Activated T-helper 1 cell treated with anti-CD3 and anti-CD28 coated beads, Interleukin-12 subunit alpha, Interleukin-12 subunit beta, Interleukin-2, Interleukin-4 antibody, amounts not matched to agents 30 ng/mL and 10 ng/mL and 1 ng/mL, durations not matched to agents 14 hours and 24 hours and 36 hours (primary cell): ENCODE results near the gene DAAM1. TPM values are rescaled to one million over a fixed set of nuclear protein-coding genes. Genes with fewer than 3 reads are reported as not detected.

Experiments used
- DNase-seq: peaks from one replicate; pipeline ENCODE4 v3.0.0; 2021; ENCODE audit warnings: low spot score
- H3K27ac Mint-ChIP-seq: one replicate; pipeline ENCODE4 v1.8.0; 2021; ENCODE audit warnings: mild to moderate bottlenecking, mixed read lengths
- H3K27me3 Mint-ChIP-seq: one replicate; pipeline ENCODE4 v1.8.0; 2022; ENCODE audit warnings: mild to moderate bottlenecking, moderate library complexity, mixed read lengths; ENCODE audit not compliant: insufficient read depth
- H3K36me3 Mint-ChIP-seq: one replicate; pipeline ENCODE4 v1.8.0; 2021; ENCODE audit warnings: low read depth, mixed read lengths
- H3K4me1 Mint-ChIP-seq: one replicate; pipeline ENCODE4 v1.8.0; 2021; ENCODE audit warnings: low read depth, mixed read lengths
- H3K4me3 Mint-ChIP-seq: one replicate; pipeline ENCODE4 v1.8.0; 2021; ENCODE audit warnings: mild to moderate bottlenecking, moderate library complexity, mixed read lengths
- H3K9me3 Mint-ChIP-seq: one replicate; pipeline ENCODE4 v1.8.0; 2021; ENCODE audit warnings: mixed read lengths
- intact Hi-C: fragments of 100-400 bp; cut with micrococcal nuclease; formaldehyde crosslinking; loops from one replicate; pipeline ENCODE4 v1.15.1; 2024
- total RNA-seq: library from RNA; stranded (reverse); gene quantifications from 2 replicates; pipeline ENCODE4 v1.2.3, GENCODE V29; 2022

DAAM1 gene
- total RNA-seq, 1 donor from 2014 or later: 4.2 TPM

DNA sequence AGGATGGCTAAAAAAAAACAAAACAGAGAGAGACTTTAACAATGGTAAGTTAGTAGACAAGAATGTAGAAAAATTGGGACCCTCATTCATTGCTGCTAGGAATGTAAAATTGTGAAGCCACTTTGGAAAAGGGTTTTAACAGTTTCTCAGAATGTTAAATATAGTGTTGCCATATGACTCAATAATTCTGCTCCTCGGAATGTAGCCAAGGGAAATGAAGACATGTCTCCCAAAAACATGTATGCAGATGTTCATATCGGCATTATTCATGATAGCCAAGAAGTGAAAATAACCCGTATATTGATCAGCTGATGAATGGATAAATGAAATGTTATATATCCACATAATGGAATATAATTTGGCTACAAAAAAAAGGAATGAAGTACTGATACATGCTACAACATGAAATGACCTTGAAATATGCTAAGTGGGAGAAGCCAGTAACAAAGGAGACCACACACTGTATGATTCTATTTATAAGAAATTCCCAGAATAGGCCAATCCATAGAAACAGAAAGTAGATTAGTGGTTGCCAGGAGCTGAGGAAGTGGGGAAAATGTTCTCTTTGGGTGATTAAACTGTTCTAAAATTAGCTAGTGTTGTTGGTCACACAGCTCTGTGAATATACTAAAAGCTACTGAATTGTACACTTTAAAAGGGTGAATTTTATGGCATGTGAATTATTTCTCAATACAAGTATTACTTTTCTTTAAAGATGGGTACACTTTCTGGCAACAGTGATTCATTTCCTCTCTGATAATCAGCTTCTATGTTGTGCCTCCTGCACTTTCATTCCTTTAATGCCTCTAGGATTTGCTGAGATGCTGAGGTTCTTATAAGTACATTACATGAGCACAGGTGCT, 132.5 kb downstream of the DAAM1 start:
- H3K36me3 Mint-ChIP-seq: no peaks in the 10 kb centered on the region
- H3K27me3 Mint-ChIP-seq: no peaks in the 10 kb centered on the region
- intact Hi-C loops: no loop called here
- DNase-seq: no peak
- no peak overlapping the region for H3K27ac Mint-ChIP-seq
- H3K4me1 Mint-ChIP-seq: peaks cover 13% of the 10 kb centered on the region
- H3K4me3 Mint-ChIP-seq: no peak overlapping the region
- H3K9me3 Mint-ChIP-seq: no peaks in the 10 kb centered on the region

DNA sequence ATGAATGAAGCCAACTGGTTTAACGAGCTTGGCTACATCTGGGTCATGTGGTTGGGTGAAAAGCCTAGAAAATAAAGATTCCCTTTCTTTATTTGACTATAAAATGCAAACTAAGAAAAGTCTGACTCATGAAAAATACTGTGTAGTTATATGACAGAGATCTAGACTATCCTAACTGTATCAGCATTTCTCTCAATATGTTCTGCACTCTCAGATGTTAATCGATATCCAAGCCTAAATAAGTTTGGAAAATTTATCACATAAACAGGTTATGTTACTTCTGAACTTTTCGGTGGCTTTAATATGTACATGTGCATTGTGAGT, 133.1 kb downstream of the DAAM1 start:
- DNase-seq: no peak
- Mint-ChIP-seq H3K36me3 (no peaks in the 10 kb centered on the region), H3K27ac (no peak overlapping the region), H3K27me3 (no peaks in the 10 kb centered on the region), H3K4me1 (peaks cover 13% of the 10 kb centered on the region), H3K9me3 (no peaks in the 10 kb centered on the region), H3K4me3 (no peak overlapping the region)
- intact Hi-C loops: no loop called here

DNA sequence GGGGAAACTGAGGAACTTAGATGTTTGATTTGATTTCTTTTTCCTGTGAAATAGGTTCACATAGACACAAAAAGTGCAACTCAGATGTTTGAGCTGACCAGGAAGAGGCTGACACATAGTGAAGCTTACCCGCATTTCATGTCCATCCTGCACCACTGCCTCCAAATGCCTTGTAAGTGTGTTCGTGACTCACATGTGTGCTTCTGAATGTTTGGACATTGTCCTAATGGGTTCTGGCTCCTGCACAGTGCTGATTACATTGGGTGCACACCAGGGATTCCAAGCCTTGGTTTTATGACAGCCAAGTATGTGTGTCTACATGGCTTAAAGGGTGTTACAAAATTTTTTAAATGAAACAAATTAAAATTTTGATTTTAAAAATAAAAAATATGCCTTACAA, 137.4 kb downstream of the DAAM1 start:
- no peaks in the 10 kb centered on the region for H3K27me3 Mint-ChIP-seq
- DNase-seq: no peak
- H3K4me1 Mint-ChIP-seq: peaks cover 17% of the 10 kb centered on the region
- H3K27ac Mint-ChIP-seq: no peak overlapping the region
- no peaks in the 10 kb centered on the region for H3K36me3 Mint-ChIP-seq
- H3K9me3 Mint-ChIP-seq: no peaks in the 10 kb centered on the region
- no peak overlapping the region for H3K4me3 Mint-ChIP-seq
- intact Hi-C loops: no loop called here

DNA sequence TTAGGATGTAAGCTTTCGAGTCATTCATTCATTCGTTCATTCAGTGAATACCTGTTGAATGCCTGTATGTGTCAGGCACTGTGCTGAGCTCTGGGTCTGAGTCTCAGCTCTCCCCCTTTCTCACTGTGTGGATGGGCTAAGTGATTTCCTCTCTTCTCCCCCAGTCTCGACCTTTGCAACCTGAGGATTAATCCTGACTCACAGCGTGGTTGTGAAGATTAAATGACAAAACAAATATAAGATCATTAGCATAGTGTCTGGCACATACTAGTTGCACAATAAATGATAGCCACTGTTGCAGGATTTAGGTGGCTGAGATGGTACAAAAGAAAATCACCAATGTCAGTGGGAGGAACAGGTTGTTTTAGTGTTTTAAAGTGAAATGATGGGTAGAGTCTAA, 140.0 kb downstream of the DAAM1 start:
- Mint-ChIP-seq H3K4me1 (peaks cover 7% of the 10 kb centered on the region), H3K4me3 (no peak overlapping the region), H3K27me3 (no peaks in the 10 kb centered on the region), H3K27ac (no peak overlapping the region), H3K36me3 (peaks cover 4% of the 10 kb centered on the region), H3K9me3 (no peaks in the 10 kb centered on the region)
- DNase-seq: no peak
- intact Hi-C loops: no loop called here

DNA sequence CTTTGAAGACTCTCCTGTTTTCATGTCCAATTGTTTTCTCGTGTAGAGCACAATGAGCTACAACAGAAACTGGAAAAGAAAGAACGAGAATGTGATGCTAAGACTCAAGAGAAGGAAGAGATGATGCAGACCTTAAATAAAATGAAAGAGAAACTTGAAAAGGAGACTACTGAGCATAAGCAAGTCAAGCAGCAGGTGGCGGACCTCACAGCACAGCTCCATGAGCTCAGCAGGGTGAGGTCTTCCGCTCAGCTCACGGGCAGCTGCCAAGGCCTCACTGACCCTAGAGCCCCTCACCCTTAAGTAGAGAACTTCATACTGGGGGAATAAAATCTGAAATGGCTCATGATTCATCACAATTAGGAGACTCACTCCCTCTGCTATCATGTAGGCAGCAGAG, 142.0 kb downstream of the DAAM1 start:
- Mint-ChIP-seq H3K9me3 (no peaks in the 10 kb centered on the region), H3K4me3 (no peak overlapping the region), H3K27me3 (no peaks in the 10 kb centered on the region), H3K27ac (no peak overlapping the region), H3K4me1 (peaks cover 7% of the 10 kb centered on the region), H3K36me3 (peaks cover 7% of the 10 kb centered on the region)
- intact Hi-C loops: no loop called here
- no peak for DNase-seq

DNA sequence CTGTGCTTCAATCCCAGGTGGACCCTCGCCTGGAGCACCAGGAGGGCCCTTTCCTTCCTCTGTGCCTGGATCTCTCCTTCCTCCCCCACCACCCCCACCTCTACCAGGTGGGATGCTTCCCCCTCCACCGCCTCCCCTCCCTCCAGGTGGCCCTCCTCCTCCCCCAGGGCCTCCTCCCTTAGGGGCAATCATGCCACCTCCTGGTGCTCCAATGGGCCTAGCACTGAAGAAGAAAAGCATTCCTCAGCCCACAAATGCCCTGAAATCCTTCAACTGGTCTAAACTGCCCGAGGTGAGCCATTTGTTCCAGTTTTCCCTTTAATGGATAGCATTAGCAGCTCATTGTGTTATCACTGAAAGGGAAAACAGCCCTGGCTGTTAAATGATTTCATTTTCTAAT, 142.8 kb downstream of the DAAM1 start:
- Mint-ChIP-seq H3K4me1 (peaks cover 7% of the 10 kb centered on the region), H3K4me3 (no peak overlapping the region), H3K27me3 (no peaks in the 10 kb centered on the region), H3K9me3 (no peaks in the 10 kb centered on the region), H3K27ac (no peak overlapping the region), H3K36me3 (peaks cover 7% of the 10 kb centered on the region)
- intact Hi-C loops: no loop called here
- no peak for DNase-seq

DNA sequence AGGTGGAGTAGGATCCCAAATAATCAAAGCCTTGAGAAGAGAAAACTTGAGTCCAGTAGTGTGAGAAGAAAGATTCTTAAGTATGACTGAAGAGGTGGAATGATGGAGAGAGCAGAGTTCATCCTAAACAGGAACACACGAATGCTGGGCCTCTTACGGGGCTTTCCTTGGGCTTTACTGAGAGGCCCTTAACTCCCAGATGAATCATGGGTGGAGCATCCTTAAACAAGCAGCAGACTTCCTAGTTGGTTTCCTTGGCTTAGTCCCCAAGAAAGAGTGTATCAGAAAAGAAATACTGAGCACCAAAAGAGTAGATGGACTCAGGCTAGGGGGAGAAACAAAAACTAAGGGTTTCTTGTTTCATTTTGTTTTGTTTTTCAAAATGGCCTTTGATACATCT, 144.3 kb downstream of the DAAM1 start:
- DNase-seq: no peak
- peaks cover 7% of the 10 kb centered on the region for H3K36me3 Mint-ChIP-seq
- H3K27ac Mint-ChIP-seq: no peak overlapping the region

DNA sequence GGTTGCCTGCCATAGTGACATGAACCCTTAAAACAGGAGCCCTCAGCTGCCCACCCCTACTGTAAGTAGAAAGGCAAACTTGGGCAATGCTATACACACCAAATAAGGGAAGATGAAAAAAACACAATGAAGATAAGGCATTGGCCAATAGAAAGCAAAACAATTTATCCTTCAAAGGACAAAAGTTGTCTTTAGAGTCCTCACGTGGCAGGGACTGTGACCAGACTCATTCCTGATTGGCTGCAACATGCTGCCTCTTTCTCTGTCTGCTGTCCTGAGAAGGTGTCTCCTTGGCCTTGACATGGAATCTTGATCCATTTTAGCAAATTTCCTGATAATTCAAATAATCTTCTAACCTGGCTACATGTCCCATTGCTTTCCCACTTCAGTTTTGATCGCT, 144.8 kb downstream of the DAAM1 start:
- Mint-ChIP-seq H3K4me3 (no peak overlapping the region), H3K36me3 (peaks cover 7% of the 10 kb centered on the region), H3K27ac (no peak overlapping the region), H3K4me1 (peaks cover 7% of the 10 kb centered on the region), H3K9me3 (no peaks in the 10 kb centered on the region), H3K27me3 (no peaks in the 10 kb centered on the region)
- no peak for DNase-seq
- intact Hi-C loops: no loop called here

More for the DNA sequence above, 144.3 kb downstream of the DAAM1 start:
- H3K9me3 Mint-ChIP-seq: no peaks in the 10 kb centered on the region
- no peak overlapping the region for H3K4me3 Mint-ChIP-seq
- H3K4me1 Mint-ChIP-seq: peaks cover 7% of the 10 kb centered on the region
- intact Hi-C loops: no loop called here
- H3K27me3 Mint-ChIP-seq: no peaks in the 10 kb centered on the region

DNA sequence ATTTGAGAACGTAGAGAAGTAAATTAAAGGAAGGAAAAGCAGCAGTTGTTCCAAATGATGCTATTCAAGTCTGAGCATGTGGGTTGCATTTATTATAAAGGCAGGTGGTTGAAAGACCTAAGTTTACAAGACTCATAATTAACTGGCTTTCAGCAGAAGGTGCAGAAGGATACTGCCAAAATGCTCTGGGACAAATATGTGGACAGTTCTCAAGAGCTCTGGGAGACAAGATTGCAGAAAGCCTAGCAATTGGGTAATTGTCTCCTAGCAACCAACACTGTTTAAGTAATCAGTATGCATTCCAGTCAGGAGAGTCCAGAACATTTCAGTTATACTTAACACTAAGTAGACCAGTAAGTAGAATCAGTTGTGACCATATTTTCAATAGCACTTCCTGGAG, 145.2 kb downstream of the DAAM1 start:
- Mint-ChIP-seq H3K4me3 (no peak overlapping the region), H3K27me3 (no peaks in the 10 kb centered on the region), H3K36me3 (peaks cover 7% of the 10 kb centered on the region), H3K9me3 (no peaks in the 10 kb centered on the region), H3K4me1 (peaks cover 7% of the 10 kb centered on the region), H3K27ac (no peak overlapping the region)
- intact Hi-C loops: no loop called here
- no peak for DNase-seq

DNA sequence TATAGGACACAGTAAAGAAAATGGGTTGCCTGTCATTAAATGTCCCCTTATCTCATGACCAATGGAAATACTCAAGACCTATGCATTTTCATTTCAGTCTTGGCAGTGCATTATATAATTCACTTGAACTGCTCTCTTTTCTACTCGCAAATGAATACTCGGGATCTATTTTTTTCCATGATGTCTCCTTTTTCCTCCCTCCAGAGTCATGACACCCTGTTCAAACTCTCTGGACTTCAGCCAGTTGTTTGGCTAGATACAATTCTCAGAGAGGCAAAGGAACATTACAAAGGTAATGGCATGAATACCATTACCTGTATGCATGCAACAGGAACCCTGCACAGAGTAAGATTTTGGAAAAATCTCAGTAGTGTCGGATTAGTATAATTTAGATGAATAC, 145.8 kb downstream of the DAAM1 start:
- peaks cover 7% of the 10 kb centered on the region for H3K36me3 Mint-ChIP-seq

DNA sequence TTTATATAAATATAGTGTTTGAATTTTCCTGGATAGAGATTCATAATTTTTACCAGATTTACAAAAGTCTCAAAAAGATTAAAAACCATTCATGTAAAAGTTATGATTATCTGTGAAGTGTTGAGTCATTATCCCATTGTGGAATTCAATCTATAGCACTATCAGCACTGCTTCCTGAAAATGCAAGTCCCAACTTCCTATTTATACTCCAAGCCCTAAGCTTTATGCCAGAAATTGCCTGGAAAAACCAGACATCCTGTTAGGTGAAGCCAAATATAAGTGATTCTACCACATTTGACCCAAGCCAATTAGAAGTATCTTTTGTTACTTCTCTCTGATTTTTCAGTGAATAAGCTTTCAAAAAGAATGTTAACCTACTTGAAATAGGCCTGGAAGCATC, 147.6 kb downstream of the DAAM1 start:
- Mint-ChIP-seq H3K27ac (no peak overlapping the region), H3K4me3 (no peak overlapping the region), H3K9me3 (no peaks in the 10 kb centered on the region), H3K4me1 (no peaks in the 10 kb centered on the region), H3K36me3 (peaks cover 9% of the 10 kb centered on the region), H3K27me3 (no peaks in the 10 kb centered on the region)
- DNase-seq: no peak
- intact Hi-C loops: no loop called here

More for the DNA sequence above, 145.8 kb downstream of the DAAM1 start:
- no peak for DNase-seq
- Mint-ChIP-seq H3K9me3 (no peaks in the 10 kb centered on the region), H3K27me3 (no peaks in the 10 kb centered on the region), H3K4me3 (no peak overlapping the region), H3K27ac (no peak overlapping the region), H3K4me1 (peaks cover 7% of the 10 kb centered on the region)
- intact Hi-C loops: no loop called here

DNA sequence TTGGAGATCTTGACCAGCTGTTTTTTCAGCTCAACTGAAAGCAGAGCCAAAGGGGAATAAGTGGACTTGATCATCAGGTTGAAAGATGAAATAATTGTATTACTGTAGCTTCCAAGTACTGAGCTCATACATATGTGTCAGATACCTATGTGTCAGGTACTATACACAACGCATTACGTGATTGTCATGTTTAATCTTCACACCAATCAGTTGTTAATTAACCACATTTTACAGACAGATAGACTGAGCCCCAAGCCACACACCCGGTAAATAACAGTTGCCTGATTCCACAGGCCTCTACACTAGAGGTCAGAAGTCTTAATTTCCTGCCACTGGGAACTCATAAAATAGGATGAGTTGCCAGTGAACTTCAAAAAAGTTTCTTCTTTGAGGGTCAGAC, 148.2 kb downstream of the DAAM1 start:
- no peak for DNase-seq
- H3K4me1 Mint-ChIP-seq: no peaks in the 10 kb centered on the region
- H3K9me3 Mint-ChIP-seq: no peaks in the 10 kb centered on the region
- no peak overlapping the region for H3K4me3 Mint-ChIP-seq
- intact Hi-C loops: no loop called here
- no peaks in the 10 kb centered on the region for H3K27me3 Mint-ChIP-seq
- H3K27ac Mint-ChIP-seq: no peak overlapping the region
- H3K36me3 Mint-ChIP-seq: peaks cover 9% of the 10 kb centered on the region

DNA sequence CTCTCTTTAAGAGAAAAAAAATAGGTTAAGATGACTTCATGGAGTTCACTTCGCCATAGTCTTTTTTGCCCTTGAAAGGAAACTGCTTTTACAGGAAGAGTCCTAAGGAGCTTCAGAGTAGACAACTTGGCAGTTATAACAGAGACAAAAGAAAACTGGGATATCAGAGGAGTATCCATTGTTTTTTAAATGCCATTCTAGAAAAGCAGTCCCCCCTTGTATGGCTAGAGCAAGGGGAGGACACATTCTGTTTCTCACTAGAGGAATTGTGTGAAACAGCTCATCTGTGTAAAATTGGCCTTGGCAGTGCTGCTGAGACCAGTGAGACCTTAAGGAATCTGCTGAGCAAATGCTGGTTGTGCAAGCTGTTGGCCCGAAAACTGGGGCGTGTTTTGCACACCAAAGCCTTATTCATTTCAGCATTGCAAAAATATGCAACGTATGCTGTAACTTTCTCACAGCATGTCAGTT, 148.7 kb downstream of the DAAM1 start:
- H3K4me3 Mint-ChIP-seq: no peak overlapping the region
- intact Hi-C loops: no loop called here
- peaks cover 8% of the 10 kb centered on the region for H3K36me3 Mint-ChIP-seq
- H3K9me3 Mint-ChIP-seq: no peaks in the 10 kb centered on the region
- no peaks in the 10 kb centered on the region for H3K4me1 Mint-ChIP-seq
- DNase-seq: no peak
- no peaks in the 10 kb centered on the region for H3K27me3 Mint-ChIP-seq
- H3K27ac Mint-ChIP-seq: no peak overlapping the region

DNA sequence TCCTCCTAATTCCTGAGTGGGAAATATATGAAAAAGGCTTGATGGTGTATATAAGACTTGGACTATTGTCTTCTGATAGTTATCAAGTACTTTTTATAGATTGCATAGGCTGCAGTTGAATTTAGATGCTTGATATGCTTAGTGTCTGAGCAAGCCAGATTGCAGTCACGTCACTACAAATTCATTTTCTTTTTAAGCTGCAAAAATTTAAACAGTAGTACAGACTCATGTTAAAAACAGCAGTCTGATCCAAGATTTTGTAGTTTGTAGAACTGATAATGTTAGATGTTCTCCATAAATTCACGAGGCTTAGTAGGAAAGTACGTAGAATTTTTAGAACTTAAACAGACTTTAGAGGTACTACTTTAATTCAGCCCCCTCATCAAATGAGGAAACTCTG, 150.3 kb downstream of the DAAM1 start:
- no peak overlapping the region for H3K27ac Mint-ChIP-seq
- intact Hi-C loops: no loop called here
- no peaks in the 10 kb centered on the region for H3K9me3 Mint-ChIP-seq
- no peak for DNase-seq
- peaks cover 6% of the 10 kb centered on the region for H3K36me3 Mint-ChIP-seq
- no peaks in the 10 kb centered on the region for H3K4me1 Mint-ChIP-seq
- no peaks in the 10 kb centered on the region for H3K27me3 Mint-ChIP-seq
- H3K4me3 Mint-ChIP-seq: no peak overlapping the region
